Smooth muscle cell of the pulmonary artery (primary cell): ENCODE results near the gene METTL3. TPM values are rescaled to one million over a fixed set of nuclear protein-coding genes. Genes with fewer than 3 reads are reported as not detected.

Source experiments
- total RNA-seq: library from RNA; depleted of rRNA; stranded (reverse); fragments of >200 nt; gene quantifications from 2 replicates; pipeline ENCODE4 v1.2.3, GENCODE V29; 2014

The METTL3 gene
- 43.2 and 44.6 TPM in 2 replicates for total RNA-seq

GRCh38 chr14:21510735-21511657 is at the start of gene METTL3:
METTL3 (minus strand) TSS chr14:21511340; CDS start chr14:21511223, 117 bp downstream.

DNA sequence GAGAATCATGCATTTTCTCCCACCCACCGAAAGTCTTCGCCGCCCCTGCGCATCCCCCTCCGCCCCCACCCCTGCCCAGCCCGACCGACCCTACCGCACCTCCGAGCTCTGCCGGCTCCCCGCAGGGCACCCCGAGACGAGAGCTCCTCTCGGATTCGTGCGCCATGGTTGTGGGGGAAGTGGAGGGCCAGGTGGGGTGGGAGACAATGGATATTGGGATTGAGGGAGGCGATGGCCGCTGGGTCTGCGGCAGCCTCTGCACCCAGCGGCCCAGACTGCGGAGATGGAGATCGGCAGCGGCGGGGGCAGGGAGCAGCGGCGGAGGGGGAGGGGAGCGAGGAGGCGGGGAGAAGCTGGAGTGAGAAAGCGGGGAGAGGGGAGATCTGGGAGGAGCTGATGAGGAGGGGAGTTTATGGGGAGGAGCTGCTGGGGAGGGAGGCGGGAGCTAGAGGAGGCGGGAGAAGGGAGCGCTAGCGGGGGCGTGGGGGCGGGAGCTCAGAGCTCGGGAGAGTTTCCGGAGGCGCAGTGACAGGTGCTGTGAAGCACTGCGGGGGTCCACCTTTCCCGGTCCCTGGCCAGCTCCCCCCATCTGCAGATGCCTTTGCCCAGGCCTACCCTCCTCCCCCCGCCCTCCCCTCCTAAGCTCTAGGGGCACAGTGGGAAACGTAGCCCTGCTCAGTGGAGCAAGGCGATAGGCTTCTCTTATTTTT is 15.0 kb upstream of the METTL3 start, which contains the start of gene SALL2:
Gene SALL2, minus strand, starts transcription at position 385 of the 710 bp plus-strand sequence. Its CDS starts 219 bp downstream, at position 166.

DNA sequence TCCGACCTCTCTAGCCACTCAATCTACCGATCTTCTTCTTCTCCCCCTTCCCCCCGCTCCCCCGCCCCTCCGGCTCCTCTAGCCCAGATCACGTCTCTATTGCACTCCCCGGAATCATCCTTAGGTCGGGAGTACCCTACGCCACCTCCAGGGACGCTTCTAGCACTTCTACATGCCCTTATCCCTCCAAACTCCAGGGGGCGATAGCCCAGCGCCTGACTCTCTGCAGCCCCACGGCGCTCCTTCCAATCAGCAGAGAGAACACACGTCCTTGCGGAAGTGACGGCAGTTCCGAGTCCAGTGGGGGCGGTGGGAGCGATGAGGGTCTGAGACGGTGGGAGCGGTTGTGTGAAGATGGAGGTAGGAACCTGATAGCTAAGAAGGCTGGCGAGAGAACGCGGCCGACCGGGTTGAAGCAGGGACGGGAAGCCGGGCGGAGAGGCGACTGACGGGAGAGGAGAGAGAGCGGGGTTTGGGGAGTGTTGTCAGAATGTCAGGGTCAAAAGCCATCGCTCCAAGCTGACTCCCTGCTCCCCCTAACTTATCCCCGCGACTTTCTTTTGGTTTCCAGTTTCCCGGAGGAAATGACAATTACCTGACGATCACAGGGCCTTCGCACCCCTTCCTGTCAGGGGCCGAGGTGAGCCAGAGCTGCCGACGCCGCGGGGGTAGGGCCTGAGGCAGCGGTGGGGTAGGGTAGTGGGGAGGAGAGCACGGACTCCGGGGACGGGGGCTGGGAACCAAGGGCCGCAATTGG is 34.0 kb downstream of the METTL3 start, which contains the start of the genes RAB2B and TOX4:
Gene RAB2B, minus strand, starts transcription at position 35 of the 757 bp plus-strand sequence. CDS start 87 bp downstream, outside the sequence.
Gene TOX4, plus strand, starts transcription at position 271 of the 757 bp plus-strand sequence. Its CDS starts 84 bp downstream, at position 355.

DNA sequence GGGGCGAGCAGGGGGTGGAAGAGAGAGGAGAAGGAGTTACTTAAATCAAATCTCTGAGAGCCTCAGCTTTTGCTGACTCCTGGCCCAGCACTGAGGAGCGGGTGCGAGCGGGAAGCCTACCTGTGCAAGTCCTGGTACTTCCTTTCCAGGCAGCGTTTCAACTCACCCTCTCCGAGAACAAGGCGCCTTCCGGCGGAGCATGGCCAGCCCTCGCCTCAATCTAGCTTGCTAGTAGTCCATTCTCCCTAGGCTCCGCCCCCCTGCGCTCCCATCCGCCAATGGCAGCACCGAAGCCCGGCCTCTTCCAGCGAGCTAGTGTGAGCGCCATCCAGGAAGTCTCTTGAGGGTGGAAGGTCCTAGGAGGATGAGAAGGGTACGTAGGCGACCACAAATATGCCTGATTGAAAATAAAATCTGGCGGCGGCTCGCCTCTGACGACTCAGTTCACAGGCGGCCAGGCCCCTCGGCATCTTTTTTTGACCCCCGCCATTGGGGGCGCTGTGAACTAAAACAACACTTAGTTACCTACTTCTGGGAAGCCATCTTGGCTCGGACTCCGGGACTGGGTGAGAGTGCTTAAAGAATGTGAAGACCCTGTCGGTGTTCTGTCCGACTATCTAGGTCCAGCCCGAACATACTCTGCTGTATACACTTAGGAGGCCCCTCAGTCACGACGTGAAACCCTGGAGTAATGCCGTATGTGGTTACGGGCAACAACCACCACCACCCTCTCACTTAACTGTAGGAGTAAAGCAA is 55.0 kb downstream of the METTL3 start, which contains the start of gene CHD8:
Gene CHD8, minus strand, starts transcription at position 212 of the 756 bp plus-strand sequence. CDS start 24,480 bp downstream, outside the sequence.

Other genes with a start within 250 kb of the METTL3 start
- gene HNRNPC, start 241.9 kb downstream of the METTL3 start, total RNA-seq, result 493 and 531 TPM in 2 replicates
- not detected in 2 replicates for gene RPGRIP1, start 231.3 kb downstream of the METTL3 start, total RNA-seq
- 65.9 and 68.3 TPM in 2 replicates for gene SUPT16H, start 127.3 kb downstream of the METTL3 start, total RNA-seq
- 62.2 and 69.1 TPM in 2 replicates for gene CHD8, start 55.2 kb downstream of the METTL3 start, total RNA-seq
- 39.1 and 40.9 TPM in 2 replicates for gene RAB2B, start 34.4 kb downstream of the METTL3 start, total RNA-seq
- gene TOX4, start 34.1 kb downstream of the METTL3 start, total RNA-seq, result 48.3 and 50.6 TPM in 2 replicates
- gene SALL2, start 15.0 kb upstream of the METTL3 start, total RNA-seq, result 5.0 and 6.0 TPM in 2 replicates
- gene OR10G3, start 68.7 kb upstream of the METTL3 start, total RNA-seq, result not detected in 2 replicates
- not detected in 2 replicates for gene OR10G2, start 123.6 kb upstream of the METTL3 start, total RNA-seq
- gene OR4E2, start 142.5 kb upstream of the METTL3 start, total RNA-seq, result not detected in 2 replicates
- not detected in 2 replicates for gene OR4E1, start 162.5 kb upstream of the METTL3 start, total RNA-seq